ENCODE data around the gene EDN1. TPM values are rescaled to one million over a fixed set of nuclear protein-coding genes. Genes with fewer than 3 reads are reported as not detected.

Gene EDN1
- polyA plus RNA-seq, 1 experiment: 4.0 TPM

- Histone ChIP-seq H3K36me3 (ENCODE audit: control insufficient read depth, insufficient read depth, low read length) (no peaks in the 10 kb centered on the region), H3K4me3 (ENCODE audit: low read depth, low read length) (no peak overlapping the region), H3K27me3 (ENCODE audit: control insufficient read depth, insufficient read depth, low read length) (no peaks in the 10 kb centered on the region)
- no peak for TF ChIP-seq CTCF (IDR thresholded peaks at IDR 0.05; ENCODE audit: insufficient read depth, low read depth, low read length)
- ChIA-PET CTCF (interaction anchor here (1.2 to 1.7 kb wide), 2 partner anchors 10 kb away, joined by 4 to 5 read pairs; no protein-coding TSS in a partner anchor), POLR2A (no interaction called here)
- DNase-seq (ENCODE audit: low read depth): no peak
Observed at GRCh38 chr6:12334526-12335130, 44.5 kb downstream of the EDN1 start.

GRCh38 chr6:12335131-12335527 is 45.0 kb downstream of the EDN1 start:
- DNase-seq (ENCODE audit: low read depth): no peak
- H3K27me3 ChIP-seq (ENCODE audit: control insufficient read depth, insufficient read depth, low read length): no peaks in the 10 kb centered on the region
- ChIA-PET CTCF (interaction anchor here (1.7 kb wide), 1 partner anchor 11 kb away, joined by 5 read pairs; no protein-coding TSS in a partner anchor), POLR2A (no interaction called here)
- no peak overlapping the region for H3K4me3 ChIP-seq (ENCODE audit: low read depth, low read length)
- no peak for TF ChIP-seq CTCF (IDR thresholded peaks at IDR 0.05; ENCODE audit: insufficient read depth, low read depth, low read length)
- H3K36me3 ChIP-seq (ENCODE audit: control insufficient read depth, insufficient read depth, low read length): no peaks in the 10 kb centered on the region

- no peak for DNase-seq (ENCODE audit: low read depth)
- ChIA-PET POLR2A (no interaction called here), CTCF (interaction anchor here (1.7 kb wide), 1 partner anchor 11 kb away, joined by 5 read pairs; no protein-coding TSS in a partner anchor)
- H3K4me3 ChIP-seq (ENCODE audit: low read depth, low read length): no peak overlapping the region
- H3K36me3 ChIP-seq (ENCODE audit: control insufficient read depth, insufficient read depth, low read length): no peaks in the 10 kb centered on the region
- no peaks in the 10 kb centered on the region for H3K27me3 ChIP-seq (ENCODE audit: control insufficient read depth, insufficient read depth, low read length)
- TF ChIP-seq CTCF (IDR thresholded peaks at IDR 0.05; ENCODE audit: insufficient read depth, low read depth, low read length): no peak
Observed at GRCh38 chr6:12335717-12336116, 45.6 kb downstream of the EDN1 start.

- Histone ChIP-seq H3K4me3 (ENCODE audit: low read depth, low read length) (no peak overlapping the region), H3K36me3 (ENCODE audit: control insufficient read depth, insufficient read depth, low read length) (no peaks in the 10 kb centered on the region), H3K27me3 (ENCODE audit: control insufficient read depth, insufficient read depth, low read length) (no peaks in the 10 kb centered on the region)
- TF ChIP-seq CTCF (IDR thresholded peaks at IDR 0.05; ENCODE audit: insufficient read depth, low read depth, low read length): no peak
- ChIA-PET CTCF (interaction anchor here (1.7 kb wide), 1 partner anchor 12 kb away, joined by 5 read pairs; no protein-coding TSS in a partner anchor), POLR2A (no interaction called here)
- DNase-seq (ENCODE audit: low read depth): no peak
Observed at GRCh38 chr6:12336121-12336971, 46.2 kb downstream of the EDN1 start.

GRCh38 chr6:12339022-12339421 is 48.9 kb downstream of the EDN1 start:
- DNase-seq (ENCODE audit: low read depth): no peak
- POLR2A ChIA-PET: no interaction called here
- CTCF ChIA-PET: no interaction called here
- Histone ChIP-seq H3K36me3 (ENCODE audit: control insufficient read depth, insufficient read depth, low read length) (no peaks in the 10 kb centered on the region), H3K27me3 (ENCODE audit: control insufficient read depth, insufficient read depth, low read length) (no peaks in the 10 kb centered on the region), H3K4me3 (ENCODE audit: low read depth, low read length) (no peak overlapping the region)
- TF ChIP-seq CTCF (IDR thresholded peaks at IDR 0.05; ENCODE audit: insufficient read depth, low read depth, low read length): no peak

Data from BJ (cell line).